IMR-90 (cell line): ENCODE data around the gene POLR1H. TPM values are rescaled to one million over a fixed set of nuclear protein-coding genes. Genes with fewer than 3 reads are reported as not detected.
A peak's percentile ranks its signal among the peaks of the same experiment; 100 is the strongest.

ENCODE experiments used
- ATAC-seq: fragments of 200-7000 bp; cut with Tn5 transposase; 2 replicates; pipeline ENCODE4 v1.9.1; 2020; ENCODE audit warnings: low read depth, mild to moderate bottlenecking, moderate library complexity
- BruUV-seq: library from RNA; stranded (reverse); fragments of 400-500 nt; replicated peaks from 2 replicates; lab custom pipeline; 2021; lab: Mats Ljungman, UMichigan
- CTCF ChIA-PET: fragments of 300-600 bp; formaldehyde crosslinking; extraction: SDS; loops from one replicate; lab custom pipeline; 2021; ENCODE audit warnings: antibody characterized with exemption; lab: Yijun Ruan, JAX
- POLR2A ChIA-PET: fragments of 300-600 bp; sonication (Branson Sonifier 250); formaldehyde crosslinking; loops from one replicate; lab custom pipeline; 2022; ENCODE audit warnings: antibody characterized with exemption; ENCODE audit not compliant: unreplicated experiment; lab: Charles Lee
- DNase-seq: peaks from one replicate; pipeline ENCODE4 v3.0.0; 2013
- H2AFZ ChIP-seq: replicated peaks from 2 replicates; pipeline ENCODE3; 2013; ENCODE audit warnings: low read length, mild to moderate bottlenecking; ENCODE audit not compliant: poor library complexity
- H2AK5ac ChIP-seq: 2 replicates; pipeline ENCODE4 v1.6.1; 2013; ENCODE audit warnings: low read depth, low read length, inconsistent platforms
- H2AK9ac ChIP-seq: replicated peaks from 2 replicates; pipeline ENCODE3; 2013; ENCODE audit warnings: mild to moderate bottlenecking, low read depth, low read length, moderate library complexity; ENCODE audit not compliant: poor library complexity
- H2BK120ac ChIP-seq: 2 replicates; pipeline ENCODE4 v1.6.1; 2013; ENCODE audit warnings: low read depth, low read length, inconsistent platforms
- H2BK15ac ChIP-seq: 3 replicates; pipeline ENCODE4 v1.6.1; 2013; ENCODE audit warnings: low read depth, low read length, inconsistent platforms
- H2BK20ac ChIP-seq: 2 replicates; pipeline ENCODE4 v1.6.1; 2013; ENCODE audit warnings: low read depth, mild to moderate bottlenecking, inconsistent platforms, low read length, moderate library complexity
- H2BK5ac ChIP-seq: 2 replicates; pipeline ENCODE4 v1.6.1; 2013; ENCODE audit warnings: mild to moderate bottlenecking, low read depth, low read length, inconsistent platforms; ENCODE audit not compliant: poor library complexity, severe bottlenecking
- H3K14ac ChIP-seq: replicated peaks from 2 replicates; pipeline ENCODE4 v1.6.1; 2013; ENCODE audit warnings: low read depth, low read length, inconsistent platforms
- H3K18ac ChIP-seq: 2 replicates; pipeline ENCODE4 v1.6.1; 2013; ENCODE audit warnings: low read depth, low read length, control low read depth
- H3K23ac ChIP-seq: 2 replicates; pipeline ENCODE4 v1.6.1; 2013; ENCODE audit warnings: low read depth, low read length, inconsistent platforms
- H3K27ac ChIP-seq: 2 replicates; pipeline ENCODE4 v1.5.1; 2013; ENCODE audit warnings: mild to moderate bottlenecking, control low read depth, low read length; ENCODE audit not compliant: insufficient read depth
- H3K27me3 ChIP-seq: 2 replicates; pipeline ENCODE4 v1.6.1; 2013; ENCODE audit warnings: low read length; ENCODE audit not compliant: control insufficient read depth, insufficient read depth
- H3K36me3 ChIP-seq: 2 replicates; pipeline ENCODE4 v1.6.1; 2013; ENCODE audit warnings: low read length, mixed read lengths; ENCODE audit not compliant: control insufficient read depth, insufficient read depth
- H3K4ac ChIP-seq: 2 replicates; pipeline ENCODE4 v1.6.1; 2013; ENCODE audit warnings: low read depth, low read length, inconsistent platforms
- H3K4me1 ChIP-seq: 2 replicates; pipeline ENCODE4 v1.6.1; 2013; ENCODE audit warnings: low read length, mixed read lengths; ENCODE audit not compliant: control insufficient read depth, insufficient read depth
- H3K4me2 ChIP-seq: 2 replicates; pipeline ENCODE4 v1.6.1; 2013; ENCODE audit warnings: low read depth, mild to moderate bottlenecking, control low read depth, low read length, moderate library complexity
- H3K4me3 ChIP-seq: 2 replicates; pipeline ENCODE4 v1.5.1; 2013; ENCODE audit warnings: low read depth, mild to moderate bottlenecking, control low read depth, low read length, moderate library complexity; ENCODE audit not compliant: insufficient read depth
- H3K56ac ChIP-seq: 2 replicates; pipeline ENCODE4 v1.6.1; 2013; ENCODE audit warnings: low read length, inconsistent platforms; ENCODE audit not compliant: insufficient read depth; ENCODE audit errors: extremely low read depth
- H3K79me1 ChIP-seq, 2 experiments: 2 replicates each; pipeline ENCODE4 v1.6.1; 2013; ENCODE audit warnings: low read length in 2 of 2, inconsistent platforms in 1 of 2, low read depth in 1 of 2
- H3K9ac ChIP-seq: 2 replicates; pipeline ENCODE4 v1.6.1; 2013; ENCODE audit warnings: low read depth, low read length, control low read depth
- H3K9me1 ChIP-seq: 2 replicates; pipeline ENCODE4 v1.6.1; 2013; ENCODE audit warnings: low read length, inconsistent platforms; ENCODE audit not compliant: insufficient read depth
- H3K9me3 ChIP-seq: 2 replicates; pipeline ENCODE4 v1.6.1; 2013; ENCODE audit warnings: low read length; ENCODE audit not compliant: control insufficient read depth, insufficient read depth
- H4K20me1 ChIP-seq: 2 replicates; pipeline ENCODE4 v1.6.1; 2013; ENCODE audit warnings: low read length, inconsistent platforms; ENCODE audit not compliant: insufficient read depth
- H4K5ac ChIP-seq: 2 replicates; pipeline ENCODE4 v1.6.1; 2013; ENCODE audit warnings: mild to moderate bottlenecking, low read depth, low read length, control low read depth
- H4K8ac ChIP-seq, 2 experiments: 2 replicates each; pipeline ENCODE4 v1.6.1; 2013; ENCODE audit warnings: low read depth in 2 of 2, low read length in 2 of 2, control low read depth in 1 of 2, inconsistent platforms in 1 of 2
- H4K91ac ChIP-seq: 2 replicates; pipeline ENCODE4 v1.6.1; 2013; ENCODE audit warnings: low read depth, low read length, inconsistent platforms; ENCODE audit not compliant: insufficient read depth
- RFX5 ChIP-seq: IDR thresholded peaks from 2 replicates; pipeline ENCODE4 v1.8.0; 2012; ENCODE audit warnings: low read depth, mild to moderate bottlenecking, low read length, moderate library complexity
- USF2 ChIP-seq: fragments of 150-350 bp; IDR thresholded peaks from 2 replicates; pipeline ENCODE4 v1.6.1; 2017; ENCODE audit warnings: mild to moderate bottlenecking, antibody characterized with exemption, low read length, low read depth
- WGBS, 2 experiments: methylation state at CpG; one replicate each; pipeline versions ENCODE4 v1.1.5 to v1.1.7; 2013; ENCODE audit warnings: missing lambda C conversion rate in 2 of 2; ENCODE audit not compliant: insufficient read length in 1 of 2; ENCODE audit errors: extremely low coverage in 2 of 2; 5-methylcytosine and 5-hydroxymethylcytosine counted together
- dilution Hi-C: fragments of 300-500 bp; cut with HindIII; formaldehyde crosslinking; loops from one replicate; pipeline ENCODE4 v1.14.3; 2018; ENCODE audit warnings: low sequenced_read_pairs; ENCODE audit not compliant: unreplicated experiment
- in situ Hi-C: fragments of 300-500 bp; cut with MboI; formaldehyde crosslinking; loops from 3 replicates; pipeline ENCODE4 v1.14.3; 2019; ENCODE audit warnings: low sequenced_read_pairs, inconsistent platforms, mixed read lengths
- intact Hi-C: fragments of 100-400 bp; cut with micrococcal nuclease; formaldehyde crosslinking; loops from 2 replicates; pipeline ENCODE4 v1.10.0; 2022
- polyA plus RNA-seq, 3 experiments: library from polyadenylated mRNA; depleted of rRNA; stranded (reverse); fragments of >200 nt; gene quantifications; 2 replicates each; pipeline ENCODE4 v1.2.3, GENCODE V29; 2012; ENCODE audit warnings: low replicate concordance in 1 of 3
- total RNA-seq: library from RNA; depleted of rRNA; stranded (reverse); fragments of >200 nt; gene quantifications from 2 replicates; pipeline ENCODE4 v1.2.3, GENCODE V29; 2012

POLR1H gene
- total and polyA plus RNA-seq, 2 of the 4 experiments (the other 2 are of a cell fraction): 24.6 to 34.6 TPM

- Histone ChIP-seq H3K9me3 (no peaks in the 10 kb centered on the region), H4K5ac (no peak overlapping the region), H2AFZ (peak overlapping the region; percentile 80), H3K36me3 (no peaks in the 10 kb centered on the region), H2AK5ac (no peak overlapping the region), H3K14ac (no peak overlapping the region), H3K27me3 (peaks cover 33% of the 10 kb centered on the region), H2AK9ac (peak overlapping the region; percentile 34), H2BK15ac (no peak overlapping the region), H3K56ac (no peak overlapping the region), H4K8ac (peak overlapping the region in 1 of 2 experiments; percentile 66; a peak in 1 of 4 replicates), H4K20me1 (no peaks in the 10 kb centered on the region), H3K9ac (no peak overlapping the region), H2BK5ac (no peak overlapping the region), H3K4me2 (no peak overlapping the region), H3K9me1 (no peaks in the 10 kb centered on the region), H4K91ac (no peak overlapping the region), H2BK20ac (no peak overlapping the region), H3K4me1 (peaks cover 3% of the 10 kb centered on the region), H3K4ac (0 out of 2 replicates have a peak overlapping the region, but pooled peaks have one; percentile 22), H3K18ac (no peak overlapping the region), H3K27ac (no peak overlapping the region), H3K79me1 (no peaks in the 10 kb centered on the region), H3K23ac (no peak overlapping the region), H3K4me3 (no peak overlapping the region), H2BK120ac (peak overlapping the region; percentile 14; the same call in 1 of the 2 replicates)
- BruUV-seq: no TSS peak
- TF ChIP-seq USF2 (peak; percentile 33; the same call in 1 of the 2 replicates), RFX5 (no peak)
- CTCF ChIA-PET: interaction anchor here (0.6 kb wide), 1 partner anchor 430 kb away, joined by 3 read pairs; no protein-coding TSS in a partner anchor
- in situ Hi-C loops (no loop called here), dilution Hi-C loops (no loop called here), intact Hi-C loops (no loop called here)
- DNase-seq (peak; percentile 59), ATAC-seq (peak; percentile 91)
- POLR2A ChIA-PET: no interaction called here
- WGBS, 2 experiments: 75% methylated on average over 1 of the region's 11 CpGs; no CpG with 5 or more reads in 1 of the 2 experiments
These were observed 30.7 kb downstream of the POLR1H start for GRCh38 chr6:30091577-30092381.
